ENCODE data around the gene ALKBH2. TPM values are rescaled to one million over a fixed set of nuclear protein-coding genes. Genes with fewer than 3 reads are reported as not detected.

ALKBH2 gene
- polyA plus RNA-seq, 1 experiment: 13.2 TPM

DNA sequence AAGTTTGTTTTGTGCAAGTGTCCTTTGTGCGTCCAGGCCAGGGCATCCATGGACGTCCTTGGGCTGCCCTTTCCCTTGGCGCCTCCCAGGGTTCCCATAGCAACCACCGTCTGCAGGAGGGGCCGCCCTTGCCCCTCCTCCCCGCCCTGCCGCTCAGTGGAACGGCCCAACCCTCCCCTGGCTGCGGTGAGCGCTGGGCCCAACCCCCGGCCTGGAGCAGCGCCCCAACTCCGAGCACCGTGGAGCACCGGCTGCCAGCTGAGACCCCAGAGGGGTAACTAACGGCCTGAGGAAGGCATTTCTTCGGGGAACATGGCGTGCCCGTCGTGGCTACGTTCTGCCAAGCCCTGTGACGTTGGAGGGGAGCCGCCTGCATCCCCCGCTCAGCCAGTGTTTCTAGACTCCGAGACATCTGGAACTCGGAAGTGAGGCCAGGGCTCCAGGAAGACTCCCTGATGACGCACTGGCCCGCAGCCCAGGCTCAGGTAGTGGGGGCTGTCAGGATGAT lies 17.8 kb upstream of the ALKBH2 start:
- H3K9me3 ChIP-seq (ENCODE audit: control insufficient read depth, insufficient read depth, low read length): no peaks in the 10 kb centered on the region
- no peak for DNase-seq (ENCODE audit: low read depth, low spot score)
- TF ChIP-seq, protein P1, sequence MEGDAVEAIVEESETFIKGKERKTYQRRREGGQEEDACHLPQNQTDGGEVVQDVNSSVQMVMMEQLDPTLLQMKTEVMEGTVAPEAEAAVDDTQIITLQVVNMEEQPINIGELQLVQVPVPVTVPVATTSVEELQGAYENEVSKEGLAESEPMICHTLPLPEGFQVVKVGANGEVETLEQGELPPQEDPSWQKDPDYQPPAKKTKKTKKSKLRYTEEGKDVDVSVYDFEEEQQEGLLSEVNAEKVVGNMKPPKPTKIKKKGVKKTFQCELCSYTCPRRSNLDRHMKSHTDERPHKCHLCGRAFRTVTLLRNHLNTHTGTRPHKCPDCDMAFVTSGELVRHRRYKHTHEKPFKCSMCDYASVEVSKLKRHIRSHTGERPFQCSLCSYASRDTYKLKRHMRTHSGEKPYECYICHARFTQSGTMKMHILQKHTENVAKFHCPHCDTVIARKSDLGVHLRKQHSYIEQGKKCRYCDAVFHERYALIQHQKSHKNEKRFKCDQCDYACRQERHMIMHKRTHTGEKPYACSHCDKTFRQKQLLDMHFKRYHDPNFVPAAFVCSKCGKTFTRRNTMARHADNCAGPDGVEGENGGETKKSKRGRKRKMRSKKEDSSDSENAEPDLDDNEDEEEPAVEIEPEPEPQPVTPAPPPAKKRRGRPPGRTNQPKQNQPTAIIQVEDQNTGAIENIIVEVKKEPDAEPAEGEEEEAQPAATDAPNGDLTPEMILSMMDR (IDR thresholded peaks at IDR 0.05; ENCODE audit: low read depth, low read length): no peak
- H3K27me3 ChIP-seq (ENCODE audit: control insufficient read depth, insufficient read depth, low read length): no peaks in the 10 kb centered on the region
- peak overlapping the region; percentile 81 for H3K27ac ChIP-seq (ENCODE audit: low read depth, low read length)
- CTCF ChIA-PET: interaction anchor here (0.5 to 2.6 kb wide), 29 partner anchors 9 to 868 kb away, joined by 3 to 57 read pairs (median 9); partner anchors contain the start of gene SVOP
- POLR2A ChIA-PET: no interaction called here
- H3K4me3 ChIP-seq (ENCODE audit: low read depth, low read length): peak overlapping the region; percentile 71

- H3K27ac ChIP-seq (ENCODE audit: low read depth, low read length): no peak overlapping the region
- TF ChIP-seq, protein P1 (IDR thresholded peaks at IDR 0.05; ENCODE audit: low read depth, low read length): no peak
- ChIA-PET CTCF (interaction anchor here (0.6 to 1.8 kb wide), 3 partner anchors 15 to 284 kb away, joined by 4 to 9 read pairs (median 6); no protein-coding TSS in a partner anchor), POLR2A (interaction anchor here (0.7 kb wide), 1 partner anchor 9 kb away, joined by 3 read pairs; no protein-coding TSS in a partner anchor)
- no peaks in the 10 kb centered on the region for H3K9me3 ChIP-seq (ENCODE audit: control insufficient read depth, insufficient read depth, low read length)
- H3K27me3 ChIP-seq (ENCODE audit: control insufficient read depth, insufficient read depth, low read length): no peaks in the 10 kb centered on the region
- DNase-seq (ENCODE audit: low read depth, low spot score): no peak
- no peak overlapping the region for H3K4me3 ChIP-seq (ENCODE audit: low read depth, low read length)
Measured at GRCh38 chr12:109109746-109110350, 16.6 kb upstream of the ALKBH2 start.

DNA sequence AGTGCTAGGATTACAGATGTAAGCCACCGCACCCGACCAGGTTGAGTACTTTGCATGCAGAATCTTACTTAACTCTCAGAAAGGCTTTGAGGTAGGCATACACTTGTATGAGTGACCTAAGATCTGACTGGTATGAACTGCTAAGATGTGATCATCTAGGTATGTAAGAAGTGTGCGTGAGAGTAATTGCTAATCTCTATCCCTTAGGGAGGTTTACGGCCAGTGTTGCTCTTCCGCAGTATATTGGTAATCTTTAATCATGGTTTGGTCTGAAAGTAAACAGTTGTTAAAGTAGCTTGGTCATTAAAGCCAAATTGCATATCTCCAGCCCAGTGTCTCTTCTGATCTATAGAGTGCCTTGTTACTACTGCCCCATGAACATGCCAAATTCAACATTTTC lies 11.9 kb upstream of the ALKBH2 start:
- TF ChIP-seq, protein P1 (IDR thresholded peaks at IDR 0.05; ENCODE audit: low read depth, low read length): no peak
- no peak for DNase-seq (ENCODE audit: low read depth, low spot score)
- CTCF ChIA-PET: no interaction called here

DNA sequence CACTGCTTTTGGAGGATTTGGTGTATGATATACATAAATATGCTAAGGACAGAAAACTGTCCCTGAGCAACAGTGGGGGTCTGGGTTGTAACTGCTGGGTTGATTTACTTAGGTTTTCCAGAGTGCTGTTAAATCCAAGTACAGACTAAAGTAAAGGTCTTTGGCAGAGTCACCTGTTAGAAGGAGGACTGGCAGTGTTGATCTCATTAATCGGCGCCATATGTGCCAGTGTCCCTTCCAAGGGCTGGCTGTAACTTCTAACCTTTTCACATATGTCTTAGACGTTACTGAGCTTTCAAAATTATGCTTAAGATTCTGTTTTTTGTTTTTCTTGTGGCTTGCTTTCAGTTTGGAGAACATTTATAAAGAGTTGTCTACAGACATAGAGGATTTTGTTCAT lies 9.2 kb upstream of the ALKBH2 start:
- ChIA-PET POLR2A (no interaction called here), CTCF (interaction anchor here (1.8 to 2.4 kb wide), 2 partner anchors 9 to 10 kb away, joined by 5 to 24 read pairs; partner anchors contain the start of gene ALKBH2)
- no peak overlapping the region for H3K27ac ChIP-seq (ENCODE audit: low read depth, low read length)
- DNase-seq (ENCODE audit: low read depth, low spot score): no peak
- TF ChIP-seq, protein P1 (IDR thresholded peaks at IDR 0.05; ENCODE audit: low read depth, low read length): no peak
- no peaks in the 10 kb centered on the region for H3K27me3 ChIP-seq (ENCODE audit: control insufficient read depth, insufficient read depth, low read length)
- H3K4me3 ChIP-seq (ENCODE audit: low read depth, low read length): no peak overlapping the region
- H3K9me3 ChIP-seq (ENCODE audit: control insufficient read depth, insufficient read depth, low read length): no peaks in the 10 kb centered on the region

More for the DNA sequence above, 11.9 kb upstream of the ALKBH2 start:
- POLR2A ChIA-PET: no interaction called here
- H3K9me3 ChIP-seq (ENCODE audit: control insufficient read depth, insufficient read depth, low read length): no peaks in the 10 kb centered on the region
- H3K4me3 ChIP-seq (ENCODE audit: low read depth, low read length): no peak overlapping the region
- no peak overlapping the region for H3K27ac ChIP-seq (ENCODE audit: low read depth, low read length)
- no peaks in the 10 kb centered on the region for H3K27me3 ChIP-seq (ENCODE audit: control insufficient read depth, insufficient read depth, low read length)

DNA sequence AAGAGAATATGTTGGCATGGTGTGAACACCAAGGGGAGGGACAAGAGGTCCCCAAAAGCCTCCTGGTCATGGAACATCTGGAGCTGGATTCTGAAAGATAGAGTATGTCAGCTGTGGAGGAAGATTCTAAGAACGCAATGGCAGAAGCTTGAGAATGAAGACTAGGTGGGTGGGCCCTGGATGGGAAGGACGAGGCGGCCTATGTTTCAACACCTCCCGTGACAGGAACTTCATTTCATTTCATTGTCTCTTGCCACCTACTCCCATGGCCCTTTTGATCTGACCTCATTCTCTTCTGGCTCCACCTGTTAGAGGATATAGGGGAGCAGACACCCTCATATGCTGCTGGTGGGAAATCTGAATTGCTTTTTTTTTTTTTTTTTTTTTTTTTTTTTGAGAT lies 7.5 kb upstream of the ALKBH2 start:
- POLR2A ChIA-PET: interaction anchor here (0.5 kb wide), 1 partner anchor 10 kb away, joined by 3 read pairs; no protein-coding TSS in a partner anchor
- no peak for DNase-seq (ENCODE audit: low read depth, low spot score)
- CTCF ChIA-PET: interaction anchor here (3.5 to 3.9 kb wide), 2 partner anchors 12 to 285 kb away, joined by 14 to 57 read pairs; no protein-coding TSS in a partner anchor
- no peaks in the 10 kb centered on the region for H3K9me3 ChIP-seq (ENCODE audit: control insufficient read depth, insufficient read depth, low read length)
- no peaks in the 10 kb centered on the region for H3K27me3 ChIP-seq (ENCODE audit: control insufficient read depth, insufficient read depth, low read length)
- TF ChIP-seq, protein P1 (IDR thresholded peaks at IDR 0.05; ENCODE audit: low read depth, low read length): no peak
- H3K27ac ChIP-seq (ENCODE audit: low read depth, low read length): no peak overlapping the region
- no peak overlapping the region for H3K4me3 ChIP-seq (ENCODE audit: low read depth, low read length)

Measured in AG04450 (cell line).